HPDE6-E6E7 (cell line): ENCODE measurements around the gene FOXI1.
"Not testable (repeated sequence)": the region's sequence is repeated elsewhere in the genome, so short reads cannot be mapped to it uniquely, and the experiment has no call there.

Source experiments
- DNase-seq: peaks from one replicate; pipeline ENCODE4 v3.0.0; 2011; ENCODE audit warnings: missing footprints; ENCODE audit errors: extremely low spot score

The FOXI1 gene

GRCh38 chr5:170126061-170126460 is 20.4 kb downstream of the FOXI1 start:
- DNase-seq, result no peak

- no peak for DNase-seq
Measured at GRCh38 chr5:170126626-170127025, 20.9 kb downstream of the FOXI1 start.

DNA sequence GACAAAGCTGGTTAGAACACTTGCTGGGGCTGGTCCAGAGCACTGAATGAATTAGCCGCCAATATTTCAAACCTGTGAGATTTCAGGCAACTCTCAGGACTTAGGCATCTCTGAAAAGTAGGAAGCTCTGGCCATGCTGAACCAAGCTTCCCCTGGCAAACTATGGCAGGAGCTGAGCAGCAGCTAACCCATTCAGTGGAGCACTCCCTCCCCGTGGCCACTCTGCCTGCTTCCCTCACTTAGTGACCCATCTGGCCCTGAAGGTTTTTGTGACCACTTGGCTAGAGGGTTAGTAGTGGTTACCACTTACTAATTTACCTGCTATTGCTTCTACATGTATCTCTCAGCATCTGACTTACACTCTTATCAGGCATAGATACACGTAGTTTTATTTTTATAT is 25.5 kb downstream of the FOXI1 start:
- DNase-seq, result no peak

GRCh38 chr5:170132269-170132975 is 26.7 kb downstream of the FOXI1 start:
- DNase-seq, result no peak

DNA sequence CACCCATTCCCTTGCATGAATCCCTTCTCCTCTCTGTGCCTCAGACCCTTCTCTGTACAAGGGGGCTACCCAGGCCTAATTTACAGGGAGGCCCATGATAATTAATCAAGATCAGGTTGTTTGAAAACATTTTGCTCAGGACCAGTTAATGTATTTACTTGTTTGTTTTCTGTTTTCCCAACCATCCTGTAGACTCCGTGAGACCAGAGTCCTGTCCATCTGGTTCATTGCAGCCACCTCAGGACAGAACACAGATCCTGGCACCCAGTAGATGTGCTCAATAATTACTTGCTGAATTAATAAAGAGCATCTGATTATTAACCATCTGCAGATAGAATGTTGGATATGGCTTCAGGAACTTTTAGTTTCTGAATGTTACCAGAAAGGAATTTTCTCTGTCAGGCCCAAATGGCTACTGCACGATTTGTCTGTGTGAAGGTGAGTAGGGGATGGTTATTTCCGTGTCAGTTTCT is 27.3 kb downstream of the FOXI1 start:
- no peak for DNase-seq

DNA sequence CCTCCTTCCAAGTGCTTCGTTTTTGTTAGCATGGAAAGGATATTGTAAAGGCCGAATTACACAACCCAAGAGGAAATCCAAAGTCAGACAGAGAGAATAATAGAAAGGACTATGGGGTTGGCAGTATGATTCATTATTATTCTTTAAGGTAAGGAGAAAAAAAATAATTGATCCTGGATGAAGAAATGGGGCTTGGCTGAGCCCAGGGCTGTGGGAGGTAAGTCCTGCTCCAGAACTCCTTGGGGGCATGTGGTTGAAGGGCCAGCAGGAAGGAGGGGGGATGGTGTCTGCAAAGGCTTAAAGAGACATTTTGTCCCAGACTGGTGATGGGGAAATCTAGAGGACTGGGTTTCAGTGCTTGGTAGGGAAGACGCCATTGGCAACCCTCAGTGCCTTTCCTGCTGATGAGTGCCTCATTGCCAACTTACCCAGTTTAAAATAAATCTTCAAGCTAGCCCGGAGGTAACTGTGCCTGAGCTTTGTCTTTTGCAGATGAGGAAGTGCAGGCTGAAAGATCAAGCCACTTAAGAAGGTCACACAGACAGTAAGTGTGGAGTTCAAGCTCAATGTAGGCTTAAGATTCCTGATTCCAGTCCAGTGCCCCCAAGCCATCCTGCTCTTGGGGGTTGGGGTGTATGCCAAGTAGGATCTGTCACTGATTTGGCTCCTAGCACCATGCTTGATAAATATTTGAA is 30.2 kb downstream of the FOXI1 start:
- DNase-seq, result no peak

DNA sequence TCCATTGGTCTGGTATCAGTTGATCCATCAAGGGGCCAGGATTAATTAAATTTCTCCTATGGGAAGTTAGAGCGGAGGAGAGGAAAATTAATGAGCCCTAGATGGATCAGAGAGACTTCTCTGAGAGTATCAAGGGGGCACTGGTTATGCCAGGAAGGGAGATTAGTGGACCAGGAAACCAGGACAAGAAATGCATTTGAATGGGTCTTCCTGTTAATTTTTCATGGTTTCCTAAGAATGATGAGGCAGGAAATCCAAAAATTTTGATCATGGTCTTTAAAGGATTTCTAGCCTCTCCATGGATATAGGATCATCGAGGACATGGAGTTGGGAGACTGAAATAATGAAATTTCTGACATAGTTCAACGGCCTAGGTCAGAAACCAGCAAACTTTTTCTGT is 30.8 kb downstream of the FOXI1 start:
- DNase-seq, result no peak

- DNase-seq, result no peak
Measured at GRCh38 chr5:170137694-170138214, 32.1 kb downstream of the FOXI1 start.

DNA sequence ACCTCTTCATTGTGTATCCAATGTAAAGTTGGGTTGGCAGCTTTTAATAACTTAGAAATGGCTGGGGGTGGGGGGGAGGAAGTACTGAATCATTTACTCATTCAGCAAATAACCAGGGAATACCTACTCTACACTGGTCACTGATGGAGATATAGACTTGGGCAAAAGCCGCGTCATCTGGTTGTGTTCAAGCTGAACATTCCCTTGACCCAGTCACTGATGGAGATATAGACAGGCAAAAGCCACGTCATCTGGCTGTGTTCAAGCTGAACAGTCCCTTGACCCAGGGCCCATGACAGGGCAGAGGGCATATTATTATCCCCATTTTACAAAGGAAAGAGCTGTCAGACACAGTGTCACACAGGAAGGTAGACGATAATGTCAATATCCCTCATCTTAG is 32.6 kb downstream of the FOXI1 start:
- DNase-seq, result no peak

DNA sequence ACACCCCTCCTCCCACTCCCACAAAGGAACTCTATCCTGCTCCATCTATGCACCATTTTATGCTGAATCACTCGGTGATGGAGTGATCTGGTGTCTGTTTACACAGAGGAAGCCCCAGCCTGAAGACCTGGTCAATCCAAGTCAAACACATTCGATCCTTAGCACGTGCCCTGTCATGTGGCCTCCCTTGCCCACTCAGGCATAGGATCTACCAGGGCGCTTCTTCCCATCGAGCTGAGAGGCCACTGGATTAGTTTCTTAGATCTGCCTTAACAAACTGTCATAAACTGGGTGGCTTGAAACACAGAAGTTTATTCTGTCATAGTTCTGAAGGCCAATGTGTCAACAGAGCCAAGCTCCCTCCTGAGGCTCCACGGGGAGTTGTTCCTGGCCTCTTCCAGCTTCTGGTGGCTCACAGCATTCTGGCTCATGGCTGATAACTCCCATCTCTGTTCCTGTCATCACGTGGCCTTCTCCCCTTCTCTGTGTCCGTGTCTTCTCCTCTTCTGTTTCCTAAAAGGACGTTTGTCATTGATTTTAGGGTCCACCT is 34.2 kb downstream of the FOXI1 start:
- no peak for DNase-seq

DNA sequence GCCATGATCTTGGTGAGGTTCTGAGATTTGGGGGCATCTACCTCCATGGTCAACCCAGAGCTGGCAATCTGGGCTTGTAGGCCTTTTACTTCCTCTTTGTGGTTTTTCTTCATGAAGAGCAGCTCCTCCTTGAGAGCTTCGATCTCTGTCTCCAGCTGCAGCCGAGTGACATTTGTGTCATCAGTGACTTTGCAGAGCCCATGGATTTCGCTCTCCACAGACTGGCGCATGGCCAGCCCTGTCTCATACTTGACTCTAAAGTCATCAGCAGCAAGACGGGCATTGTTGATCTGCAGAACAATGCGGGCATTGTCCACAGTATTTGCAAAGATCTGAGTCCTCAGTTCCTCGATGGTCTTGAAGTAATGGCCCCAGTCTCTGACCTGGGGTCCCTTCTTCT is 35.5 kb downstream of the FOXI1 start:
- DNase-seq, result not testable (repeated sequence)

GRCh38 chr5:170141636-170142035 is 35.9 kb downstream of the FOXI1 start:
- no peak for DNase-seq

- no peak for DNase-seq
Measured at GRCh38 chr5:170142196-170142595, 36.5 kb downstream of the FOXI1 start.

- no peak for DNase-seq
Measured at GRCh38 chr5:170143091-170143490, 37.4 kb downstream of the FOXI1 start.

DNA sequence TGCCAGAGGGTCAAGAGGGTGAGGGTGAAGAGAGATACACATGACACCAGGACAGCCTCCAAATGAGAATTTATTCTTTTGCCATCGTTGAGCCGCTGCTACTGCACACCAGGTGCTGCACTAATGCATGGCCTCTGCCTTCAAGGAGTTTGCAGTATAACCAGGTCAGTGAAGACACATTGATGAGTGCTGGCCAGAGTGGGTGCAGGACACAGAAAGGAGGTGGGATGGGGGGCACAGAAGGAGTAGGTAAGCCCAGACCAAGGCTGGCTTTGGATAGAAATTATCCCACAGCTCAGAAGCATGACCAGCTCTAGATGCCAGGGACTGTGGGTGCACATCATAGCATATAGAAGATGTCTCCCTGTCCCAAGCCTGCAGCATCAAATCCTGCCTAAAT is 38.0 kb downstream of the FOXI1 start:
- no peak for DNase-seq

GRCh38 chr5:170144286-170145023 is 38.8 kb downstream of the FOXI1 start:
- DNase-seq, result no peak

- no peak for DNase-seq
Measured at GRCh38 chr5:170145462-170145861, 39.8 kb downstream of the FOXI1 start.

- DNase-seq, result no peak
Measured at GRCh38 chr5:170147051-170147752, 41.5 kb downstream of the FOXI1 start.

- DNase-seq, result no peak
Measured at GRCh38 chr5:170147753-170148264, 42.1 kb downstream of the FOXI1 start.

GRCh38 chr5:170148430-170149205 is 42.9 kb downstream of the FOXI1 start:
- no peak for DNase-seq

- DNase-seq, result no peak
Measured at GRCh38 chr5:170149206-170149515, 43.5 kb downstream of the FOXI1 start.
